HepG2 (cell line): ENCODE data around the gene ASF1B. TPM values are rescaled to one million over a fixed set of nuclear protein-coding genes. Genes with fewer than 3 reads are reported as not detected.

ENCODE experiments used
- BCL6 ChIP-seq: IDR thresholded peaks from 2 replicates; pipeline ENCODE4 v1.6.1; 2016; ENCODE audit warnings: missing genetic modification reagents, missing compliant biosample characterization
- BRCA1 ChIP-seq: sonication (generic); formaldehyde crosslinking; IDR thresholded peaks from 2 replicates; pipeline ENCODE4 v1.4.0; 2020; ENCODE audit warnings: missing genetic modification reagents
- FOXC1 ChIP-seq: sonication (generic); formaldehyde crosslinking; IDR thresholded peaks from 2 replicates; pipeline ENCODE4 v1.8.0; 2022; ENCODE audit warnings: mild to moderate bottlenecking, missing genetic modification reagents, borderline replicate concordance
- GLI4 ChIP-seq: sonication (generic); formaldehyde crosslinking; IDR thresholded peaks from 2 replicates; pipeline ENCODE4 v1.5.1; 2020; ENCODE audit warnings: missing genetic modification reagents, mild to moderate bottlenecking, moderate library complexity, borderline replicate concordance
- GPN1 ChIP-seq: sonication (generic); formaldehyde crosslinking; IDR thresholded peaks from 2 replicates; pipeline ENCODE4 v1.5.1; 2020; ENCODE audit warnings: missing genetic modification reagents, borderline replicate concordance
- HES4 ChIP-seq: sonication (generic); formaldehyde crosslinking; IDR thresholded peaks from 2 replicates; pipeline ENCODE4 v1.9.0; 2021; ENCODE audit warnings: mild to moderate bottlenecking, missing genetic modification reagents, borderline replicate concordance
- IRX3 ChIP-seq: sonication (generic); formaldehyde crosslinking; IDR thresholded peaks from 2 replicates; pipeline ENCODE4 v1.8.1; 2023; ENCODE audit warnings: mild to moderate bottlenecking, low read depth, missing genetic modification reagents, borderline replicate concordance
- KDM5B ChIP-seq: sonication (generic); formaldehyde crosslinking; IDR thresholded peaks from 2 replicates; pipeline ENCODE4 v1.4.0; 2020; ENCODE audit warnings: missing genetic modification reagents, mild to moderate bottlenecking, borderline replicate concordance
- KLF13 ChIP-seq: sonication (generic); formaldehyde crosslinking; IDR thresholded peaks from 2 replicates; pipeline ENCODE4 v1.4.0; 2020; ENCODE audit warnings: mild to moderate bottlenecking, missing genetic modification reagents
- PHF20 ChIP-seq: sonication (generic); formaldehyde crosslinking; IDR thresholded peaks from 2 replicates; pipeline ENCODE4 v1.5.0; 2020; ENCODE audit warnings: mild to moderate bottlenecking, missing genetic modification reagents
- PHF8 ChIP-seq: sonication (generic); formaldehyde crosslinking; IDR thresholded peaks from 2 replicates; pipeline ENCODE4 v1.5.0; 2020; ENCODE audit warnings: missing genetic modification reagents
- RAD51 ChIP-seq: fragments of 450-650 bp; IDR thresholded peaks from 2 replicates; pipeline ENCODE4 v1.6.1; 2016; ENCODE audit warnings: borderline replicate concordance
- RXRB ChIP-seq: IDR thresholded peaks from 2 replicates; pipeline ENCODE4 v1.6.1; 2016; ENCODE audit warnings: borderline replicate concordance, missing genetic modification reagents, missing compliant biosample characterization
- SMAD1 ChIP-seq: sonication (generic); formaldehyde crosslinking; IDR thresholded peaks from 2 replicates; pipeline ENCODE4 v1.4.0; 2020; ENCODE audit warnings: missing genetic modification reagents, low read depth, mild to moderate bottlenecking, borderline replicate concordance
- SMAD9 ChIP-seq: sonication (generic); formaldehyde crosslinking; IDR thresholded peaks from 2 replicates; pipeline ENCODE4 v1.5.1; 2020; ENCODE audit warnings: mild to moderate bottlenecking, missing genetic modification reagents
- TAF15 ChIP-seq: fragments of 200-400 bp; formaldehyde crosslinking; IDR thresholded peaks from one replicate; pipeline ENCODE4 v1.6.1; 2018; ENCODE audit warnings: mild to moderate bottlenecking, low read depth, low read length; ENCODE audit not compliant: poor library complexity, severe bottlenecking
- ZNF12 ChIP-seq: sonication (generic); formaldehyde crosslinking; IDR thresholded peaks from 2 replicates; pipeline ENCODE4 v1.5.0; 2020; ENCODE audit warnings: missing genetic modification reagents
- ZNF296 ChIP-seq: sonication (generic); formaldehyde crosslinking; conservative IDR thresholded peaks from 2 replicates; pipeline ENCODE4 v1.5.0; 2020; ENCODE audit warnings: mild to moderate bottlenecking, missing genetic modification reagents
- ZNF350 ChIP-seq: sonication (generic); formaldehyde crosslinking; IDR thresholded peaks from 2 replicates; pipeline ENCODE4 v1.4.0; 2020; ENCODE audit warnings: mild to moderate bottlenecking, low read depth, missing genetic modification reagents, borderline replicate concordance
- ZNF577 ChIP-seq: sonication (generic); formaldehyde crosslinking; IDR thresholded peaks from 2 replicates; pipeline ENCODE4 v1.4.0; 2020; ENCODE audit warnings: mild to moderate bottlenecking, low read depth, missing genetic modification reagents, borderline replicate concordance
- ZNF644 ChIP-seq: IDR thresholded peaks from 2 replicates; pipeline ENCODE4 v1.6.1; 2016; ENCODE audit warnings: low read depth
- ZNF782 ChIP-seq: sonication (generic); formaldehyde crosslinking; IDR thresholded peaks from 2 replicates; pipeline ENCODE4 v1.4.0; 2020; ENCODE audit warnings: missing genetic modification reagents, mild to moderate bottlenecking, borderline replicate concordance
- polyA plus RNA-seq, 8 experiments: library from polyadenylated mRNA; depleted of rRNA in 3 of 8; stranded (reverse) in 7 of 8; unstranded in 1 of 8; fragments of >200 nt; fragmentation: Illumina TruSeq in 4 of 8; extraction: Trizol in 4 of 8; gene quantifications; 2 replicates each; pipeline versions ENCODE4 v1.2.1 to v1.2.3, GENCODE V29; 2011 to 2016; ENCODE audit warnings: low read depth in 4 of 8, missing spikeins in 1 of 8, mixed read lengths in 1 of 8; ENCODE audit not compliant: insufficient read depth in 1 of 8
- total RNA-seq, 5 experiments: library from RNA; depleted of rRNA; stranded (reverse); fragments of >200 nt; fragmentation: Illumina TruSeq; extraction: Trizol; gene quantifications; 2 replicates each; pipeline ENCODE4 v1.2.3, GENCODE V29; 2016; ENCODE audit warnings: low read depth in 1 of 5
- TF ChIP-seq, protein P1 (sequence below): sonication (generic); formaldehyde crosslinking; IDR thresholded peaks from 2 replicates; pipeline ENCODE4 v1.4.0; 2020; ENCODE audit warnings: missing genetic modification reagents
- TF ChIP-seq, protein P2 (sequence below): sonication (generic); formaldehyde crosslinking; IDR thresholded peaks from 2 replicates; pipeline ENCODE4 v1.4.0; 2020; ENCODE audit warnings: missing genetic modification reagents, low read depth, mild to moderate bottlenecking, borderline replicate concordance
- TF ChIP-seq, protein P3 (sequence below): sonication (generic); formaldehyde crosslinking; IDR thresholded peaks from 2 replicates; pipeline ENCODE4 v1.4.0; 2020; ENCODE audit warnings: missing genetic modification reagents

Gene ASF1B
- total and polyA plus RNA-seq, 2 of the 13 experiments (the other 11 are each of a cell fraction or from before 2014, with no cell fraction given) = 18.2 to 24.8 TPM

DNA sequence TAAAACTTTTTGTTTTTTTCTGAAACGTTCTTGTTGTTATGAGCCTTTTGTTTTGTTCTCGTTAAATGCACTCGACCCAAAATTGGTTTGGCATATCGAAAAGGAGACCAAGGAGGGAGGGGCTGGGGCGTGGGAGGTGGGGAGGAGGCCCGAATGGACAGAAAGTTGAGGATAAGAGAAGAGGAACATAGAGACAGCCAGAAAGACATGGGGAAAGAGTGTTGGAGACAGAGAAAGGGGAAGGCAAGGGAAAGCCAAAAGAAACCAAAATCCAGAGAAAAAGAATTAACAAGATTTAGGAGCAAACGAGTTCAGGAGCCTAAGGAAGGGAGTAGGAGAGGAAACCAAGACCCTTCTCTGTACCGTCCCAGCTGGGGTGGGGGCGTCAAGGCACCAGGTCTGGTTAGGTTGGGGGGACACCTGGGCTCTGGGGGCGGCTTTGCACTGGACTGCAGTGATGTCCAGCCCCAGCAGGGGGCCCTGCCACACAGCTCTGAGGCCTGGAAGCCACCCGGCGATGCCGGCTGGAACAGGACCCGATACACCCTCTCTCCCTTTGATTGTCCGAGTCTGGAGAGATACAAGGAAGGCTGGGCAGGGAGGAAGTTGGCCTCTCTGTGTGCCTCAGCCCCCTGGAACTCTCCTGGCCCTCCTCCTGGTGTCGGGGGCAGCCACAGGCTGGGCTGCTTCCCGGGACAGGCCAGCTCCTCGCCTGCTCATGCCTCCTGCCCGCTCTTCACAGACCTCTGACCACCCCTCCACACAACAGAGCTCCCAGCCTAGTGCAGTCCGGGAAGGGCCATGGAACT lies 11.6 kb upstream of the ASF1B start (continued):
- TF ChIP-seq PHF8 (CRISPR knock-in tag) (no peak), KDM5B (CRISPR knock-in tag) (no peak), ZNF577 (no peak), BCL6 (CRISPR knock-in tag) (no peak), RXRB (CRISPR knock-in tag) (no peak), KLF13 (CRISPR knock-in tag) (no peak), ZNF782 (no peak), IRX3 (CRISPR knock-in tag) (no peak), SMAD9 (no peak), HES4 (CRISPR knock-in tag) (0 out of 2 replicates have a peak, but pooled peaks have one; percentile 34), FOXC1 (CRISPR knock-in tag) (no peak), SMAD1 (CRISPR knock-in tag) (no peak), GLI4 (CRISPR knock-in tag) (no peak), ZNF644 (CRISPR knock-in tag) (no peak), TAF15 (no peak), ZNF350 (CRISPR knock-in tag) (0 out of 2 replicates have a peak, but pooled peaks have one; percentile 21), ZNF12 (CRISPR knock-in tag) (no peak), PHF20 (no peak), RAD51 (no peak), GPN1 (CRISPR knock-in tag) (no peak), BRCA1 (CRISPR knock-in tag) (no peak), ZNF296 (CRISPR knock-in tag) (no peak)
- TF ChIP-seq, protein P1, sequence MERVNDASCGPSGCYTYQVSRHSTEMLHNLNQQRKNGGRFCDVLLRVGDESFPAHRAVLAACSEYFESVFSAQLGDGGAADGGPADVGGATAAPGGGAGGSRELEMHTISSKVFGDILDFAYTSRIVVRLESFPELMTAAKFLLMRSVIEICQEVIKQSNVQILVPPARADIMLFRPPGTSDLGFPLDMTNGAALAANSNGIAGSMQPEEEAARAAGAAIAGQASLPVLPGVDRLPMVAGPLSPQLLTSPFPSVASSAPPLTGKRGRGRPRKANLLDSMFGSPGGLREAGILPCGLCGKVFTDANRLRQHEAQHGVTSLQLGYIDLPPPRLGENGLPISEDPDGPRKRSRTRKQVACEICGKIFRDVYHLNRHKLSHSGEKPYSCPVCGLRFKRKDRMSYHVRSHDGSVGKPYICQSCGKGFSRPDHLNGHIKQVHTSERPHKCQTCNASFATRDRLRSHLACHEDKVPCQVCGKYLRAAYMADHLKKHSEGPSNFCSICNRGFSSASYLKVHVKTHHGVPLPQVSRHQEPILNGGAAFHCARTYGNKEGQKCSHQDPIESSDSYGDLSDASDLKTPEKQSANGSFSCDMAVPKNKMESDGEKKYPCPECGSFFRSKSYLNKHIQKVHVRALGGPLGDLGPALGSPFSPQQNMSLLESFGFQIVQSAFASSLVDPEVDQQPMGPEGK (CRISPR knock-in tag) = peak; percentile 83
- TF ChIP-seq, protein P2, sequence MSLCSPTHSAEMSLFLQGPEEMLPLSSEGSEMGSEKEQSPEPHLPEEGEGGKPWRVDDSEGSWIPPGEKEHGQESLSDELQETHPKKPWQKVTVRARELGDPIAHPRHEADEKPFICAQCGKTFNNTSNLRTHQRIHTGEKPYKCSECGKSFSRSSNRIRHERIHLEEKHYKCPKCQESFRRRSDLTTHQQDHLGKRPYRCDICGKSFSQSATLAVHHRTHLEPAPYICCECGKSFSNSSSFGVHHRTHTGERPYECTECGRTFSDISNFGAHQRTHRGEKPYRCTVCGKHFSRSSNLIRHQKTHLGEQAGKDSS = no peak
- TF ChIP-seq, protein P3, sequence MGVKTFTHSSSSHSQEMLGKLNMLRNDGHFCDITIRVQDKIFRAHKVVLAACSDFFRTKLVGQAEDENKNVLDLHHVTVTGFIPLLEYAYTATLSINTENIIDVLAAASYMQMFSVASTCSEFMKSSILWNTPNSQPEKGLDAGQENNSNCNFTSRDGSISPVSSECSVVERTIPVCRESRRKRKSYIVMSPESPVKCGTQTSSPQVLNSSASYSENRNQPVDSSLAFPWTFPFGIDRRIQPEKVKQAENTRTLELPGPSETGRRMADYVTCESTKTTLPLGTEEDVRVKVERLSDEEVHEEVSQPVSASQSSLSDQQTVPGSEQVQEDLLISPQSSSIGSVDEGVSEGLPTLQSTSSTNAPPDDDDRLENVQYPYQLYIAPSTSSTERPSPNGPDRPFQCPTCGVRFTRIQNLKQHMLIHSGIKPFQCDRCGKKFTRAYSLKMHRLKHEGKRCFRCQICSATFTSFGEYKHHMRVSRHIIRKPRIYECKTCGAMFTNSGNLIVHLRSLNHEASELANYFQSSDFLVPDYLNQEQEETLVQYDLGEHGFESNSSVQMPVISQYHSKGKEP (CRISPR knock-in tag) = no peak
